Lung (tissue), 12 donors: ENCODE measurements around the gene PPP2R3B. TPM values are rescaled to one million over a fixed set of nuclear protein-coding genes. Genes with fewer than 3 reads are reported as not detected.
A peak's percentile ranks its signal among the peaks of the same experiment; 100 is the strongest.
"Not testable (repeated sequence)": the region's sequence is repeated elsewhere in the genome, so short reads cannot be mapped to it uniquely, and the experiment has no call there.

ENCODE experiments used
- ATAC-seq: fragments of 200-7000 bp; cut with Tn5 transposase; one replicate; pipeline ENCODE4 v1.9.1; 2020; ENCODE audit warnings: moderate number of reproducible peaks; ENCODE audit not compliant: insufficient read depth, low FRiP score
- DNase-seq, 3 donors: peaks; one replicate each; pipeline ENCODE4 v3.0.0-alpha.2; 2013 to 2017
- H3K27ac ChIP-seq, 2 donors: one replicate each; pipeline ENCODE4 v1.5.1; 2013; ENCODE audit warnings: mild to moderate bottlenecking in 2 of 2, moderate library complexity in 2 of 2, control low read depth in 1 of 2, inconsistent platforms in 1 of 2, low read depth in 1 of 2, low read length in 1 of 2
- H3K27me3 ChIP-seq, 3 donors: one replicate each; pipeline ENCODE4 v1.5.1; 2013; ENCODE audit warnings: low read length in 2 of 3; ENCODE audit not compliant: control insufficient read depth in 3 of 3, insufficient read depth in 3 of 3
- H3K36me3 ChIP-seq, 4 donors: one replicate each; pipeline ENCODE4 v1.5.1; 2013; ENCODE audit warnings: low read length in 4 of 4, mild to moderate bottlenecking in 1 of 4, moderate library complexity in 1 of 4; ENCODE audit not compliant: control insufficient read depth in 4 of 4, insufficient read depth in 4 of 4
- H3K4me1 ChIP-seq, 5 donors: one replicate each; pipeline ENCODE4 v1.5.1; 2013; ENCODE audit warnings: low read length in 5 of 5, mild to moderate bottlenecking in 2 of 5, moderate library complexity in 1 of 5; ENCODE audit not compliant: control insufficient read depth in 5 of 5, insufficient read depth in 5 of 5
- H3K4me3 ChIP-seq: one replicate; pipeline ENCODE4 v1.5.1; 2013; ENCODE audit warnings: mild to moderate bottlenecking, control low read depth, moderate library complexity
- H3K9ac ChIP-seq, 2 donors: one replicate each; pipeline ENCODE4 v1.5.1; 2013; ENCODE audit warnings: low read length in 2 of 2, control low read depth in 1 of 2; ENCODE audit not compliant: insufficient read depth in 1 of 2
- H3K9me3 ChIP-seq, 4 donors: one replicate each; pipeline ENCODE4 v1.5.1; 2013; ENCODE audit warnings: low read length in 3 of 4, mild to moderate bottlenecking in 1 of 4, moderate library complexity in 1 of 4; ENCODE audit not compliant: control insufficient read depth in 4 of 4, insufficient read depth in 3 of 4
- WGBS, 2 donors: extraction: QIAGEN DNeasy Blood & Tissue Kit; methylation state at CpG; one replicate each; pipeline ENCODE4 v1.1.7; 2013; 5-methylcytosine and 5-hydroxymethylcytosine counted together
- polyA plus RNA-seq, 2 donors: library from polyadenylated mRNA; stranded (reverse); fragments of 200-250 nt; gene quantifications; one replicate each; pipeline ENCODE4 v1.2.1, GENCODE V29; 2013
- total RNA-seq, 2 donors: library from RNA; depleted of rRNA in 1 of 2; stranded (reverse); fragments of >200 nt in 1 of 2; gene quantifications; one replicate each; pipeline ENCODE4 v1.2.1, GENCODE V29; 2014 to 2021
- TF ChIP-seq, protein P1 (sequence below): IDR thresholded peaks from 2 replicates; pipeline ENCODE4 v1.5.1; 2012; ENCODE audit warnings: mild to moderate bottlenecking; ENCODE audit errors: control extremely low read depth, extremely low read depth
- donor health status: control.
- donor health status: control.
- donor health status: Bipolar disorder and iron deficiency.
- donor health status: healthy.
- donor health status: DM: yes; HTN: yes; CAD: no.

The PPP2R3B gene
- total and polyA plus RNA-seq, 4 donors = 7.8 to 21.0 (median 15.6) TPM

DNA sequence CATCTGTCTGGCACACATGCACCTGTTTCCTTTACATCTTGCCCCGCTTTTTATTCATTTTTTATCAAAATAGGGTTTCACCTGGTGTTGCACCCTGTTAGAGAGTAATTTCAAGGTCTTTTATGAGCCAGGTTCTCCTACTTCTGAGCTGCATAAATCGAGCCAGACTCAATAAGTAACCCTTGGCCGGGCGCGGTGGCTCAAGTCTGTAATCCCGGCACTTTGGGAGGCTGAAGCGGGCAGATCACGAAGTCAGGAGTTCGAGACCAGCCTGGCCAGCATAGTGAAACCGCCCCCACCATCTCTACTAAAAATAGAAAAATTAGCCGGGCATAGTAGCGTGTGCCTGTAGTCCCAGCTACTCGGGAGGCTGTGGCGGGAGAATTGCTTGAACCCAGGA is 1.0 kb upstream of the PPP2R3B start:
- DNase-seq = no peak
- ATAC-seq = no peak

DNA sequence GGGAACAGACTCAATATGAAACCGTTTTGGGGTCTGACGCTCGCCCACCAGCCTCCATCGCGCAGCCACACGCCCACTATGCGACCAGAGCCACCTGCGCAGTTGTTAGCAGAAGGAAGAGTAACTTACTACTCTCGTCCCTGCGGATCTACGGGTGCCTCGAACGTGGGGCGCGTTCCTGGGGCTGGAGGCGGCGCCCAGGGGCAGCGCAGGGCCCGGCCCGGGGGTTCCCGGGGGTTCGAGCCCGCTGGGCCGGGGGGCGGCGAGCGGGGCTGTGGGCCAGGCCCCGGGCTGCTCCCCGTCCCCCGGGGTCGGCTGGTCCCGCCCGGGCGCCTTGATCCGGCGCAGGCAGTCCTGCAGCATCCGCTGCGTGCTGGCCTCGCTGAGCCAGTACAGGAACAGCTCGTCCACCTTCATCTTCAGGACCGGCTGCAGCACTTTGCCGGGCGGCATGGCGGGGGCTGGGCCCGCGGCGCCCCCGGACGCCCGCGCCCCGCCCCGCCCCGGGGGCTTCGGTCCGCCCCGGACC is 404 bp downstream of the PPP2R3B start:
- Histone ChIP-seq H3K4me1 (peaks cover 0 to 5% (median 4%) of the 10 kb centered on the region in 5 donors), H3K27ac (peak overlapping the region; percentile 99), H3K9me3 (no peaks in the 10 kb centered on the region), H3K27me3 (no peaks in the 10 kb centered on the region), H3K4me3 (peak overlapping the region; percentile 81), H3K9ac (no peak overlapping the region), H3K36me3 (no peaks in the 10 kb centered on the region)
- TF ChIP-seq, protein P1, sequence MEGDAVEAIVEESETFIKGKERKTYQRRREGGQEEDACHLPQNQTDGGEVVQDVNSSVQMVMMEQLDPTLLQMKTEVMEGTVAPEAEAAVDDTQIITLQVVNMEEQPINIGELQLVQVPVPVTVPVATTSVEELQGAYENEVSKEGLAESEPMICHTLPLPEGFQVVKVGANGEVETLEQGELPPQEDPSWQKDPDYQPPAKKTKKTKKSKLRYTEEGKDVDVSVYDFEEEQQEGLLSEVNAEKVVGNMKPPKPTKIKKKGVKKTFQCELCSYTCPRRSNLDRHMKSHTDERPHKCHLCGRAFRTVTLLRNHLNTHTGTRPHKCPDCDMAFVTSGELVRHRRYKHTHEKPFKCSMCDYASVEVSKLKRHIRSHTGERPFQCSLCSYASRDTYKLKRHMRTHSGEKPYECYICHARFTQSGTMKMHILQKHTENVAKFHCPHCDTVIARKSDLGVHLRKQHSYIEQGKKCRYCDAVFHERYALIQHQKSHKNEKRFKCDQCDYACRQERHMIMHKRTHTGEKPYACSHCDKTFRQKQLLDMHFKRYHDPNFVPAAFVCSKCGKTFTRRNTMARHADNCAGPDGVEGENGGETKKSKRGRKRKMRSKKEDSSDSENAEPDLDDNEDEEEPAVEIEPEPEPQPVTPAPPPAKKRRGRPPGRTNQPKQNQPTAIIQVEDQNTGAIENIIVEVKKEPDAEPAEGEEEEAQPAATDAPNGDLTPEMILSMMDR = no peak
- WGBS, 2 donors = 1% methylated on average over 47 to 57 of the region's 57 CpGs
- peak in 1 of 3 donors; percentile 27 for DNase-seq
- ATAC-seq = no peak

More for the DNA sequence above, 1.0 kb upstream of the PPP2R3B start:
- H3K4me3 ChIP-seq = no peak overlapping the region
- no peaks in the 10 kb centered on the region for H3K36me3 ChIP-seq
- peak overlapping the region in 1 of 2 donors; percentile 87 for H3K9ac ChIP-seq
- 77 to 79% methylated on average over 14 of the region's 14 CpGs for WGBS, 2 donors
- peak overlapping the region in 1 of 2 donors; percentile 84 for H3K27ac ChIP-seq
- TF ChIP-seq, protein P1 = no peak
- peaks cover 0 to 5% (median 4%) of the 10 kb centered on the region in 5 donors for H3K4me1 ChIP-seq
- H3K9me3 ChIP-seq = no peaks in the 10 kb centered on the region
- no peaks in the 10 kb centered on the region for H3K27me3 ChIP-seq

DNA sequence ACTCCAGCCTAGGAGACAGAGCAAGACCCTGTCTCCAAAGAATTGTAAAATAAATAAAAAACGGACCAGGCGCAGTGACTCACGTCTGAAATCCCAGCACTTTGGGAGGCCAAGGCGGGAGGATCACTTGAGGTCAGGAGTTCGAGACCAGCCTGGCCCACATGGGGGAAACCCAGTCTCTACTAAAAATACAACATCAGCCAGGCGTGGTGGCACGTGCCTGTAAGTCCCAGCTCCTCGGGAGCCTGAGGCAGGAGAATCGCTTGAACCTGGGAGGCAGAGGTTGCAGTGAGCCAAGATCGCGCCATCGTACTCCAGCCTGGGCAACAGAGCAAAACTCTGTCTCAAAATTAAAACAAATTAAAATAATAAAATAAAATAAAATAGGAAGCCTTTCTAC is 971 bp downstream of the PPP2R3B start:
- not testable (repeated sequence) for ATAC-seq, H3K9me3 ChIP-seq, H3K4me1 ChIP-seq, H3K36me3 ChIP-seq, H3K27ac ChIP-seq, H3K27me3 ChIP-seq, DNase-seq, H3K9ac ChIP-seq, H3K4me3 ChIP-seq
- 73 to 80% methylated on average over 12 of the region's 12 CpGs for WGBS, 2 donors

DNA sequence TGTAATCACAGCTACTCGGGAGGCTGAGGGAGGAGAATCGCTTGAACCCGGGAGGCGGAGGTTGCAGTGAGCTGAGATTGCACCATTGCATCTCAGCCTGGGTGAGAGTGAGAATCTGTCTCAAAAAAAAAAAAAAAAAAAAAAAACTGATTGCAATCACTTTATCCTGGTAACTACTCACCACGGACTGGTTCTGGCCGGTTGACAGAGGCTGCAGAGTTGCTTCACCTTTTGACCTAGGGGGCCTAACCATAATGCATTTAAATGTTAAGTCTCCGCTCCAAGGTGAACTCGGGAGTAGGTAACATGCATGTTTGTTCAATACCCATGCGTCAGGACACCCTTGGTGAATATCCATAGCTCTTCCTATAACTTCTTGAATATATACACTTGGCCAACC is 1.8 kb downstream of the PPP2R3B start:
- H3K4me1 ChIP-seq = peaks cover 0 to 5% (median 4%) of the 10 kb centered on the region in 5 donors
- TF ChIP-seq, protein P1 = no peak
- no peaks in the 10 kb centered on the region for H3K36me3 ChIP-seq
- no peaks in the 10 kb centered on the region for H3K27me3 ChIP-seq
- no peak overlapping the region for H3K9ac ChIP-seq
- H3K9me3 ChIP-seq = no peaks in the 10 kb centered on the region
- 83 to 86% methylated on average over 9 of the region's 9 CpGs for WGBS, 2 donors
- ATAC-seq = no peak
- H3K4me3 ChIP-seq = no peak overlapping the region
- H3K27ac ChIP-seq = no peak overlapping the region
- no peak for DNase-seq
